Mucosa of descending colon (tissue), 3 donors: ENCODE results near the gene NACC2. TPM values are rescaled to one million over a fixed set of nuclear protein-coding genes. Genes with fewer than 3 reads are reported as not detected.

Experiments
- ATAC-seq: fragments of 200-7000 bp; cut with Tn5 transposase; one replicate; pipeline ENCODE4 v1.9.1; 2020; ENCODE audit warnings: mild to moderate bottlenecking, moderate library complexity
- DNase-seq, 3 donors: peaks; one replicate each; pipeline ENCODE4 v3.0.0-alpha.2; 2020
- H3K36me3 ChIP-seq: fragments of 200-600 bp; one replicate; pipeline ENCODE4 v1.8.0; 2021; ENCODE audit warnings: low read depth, mild to moderate bottlenecking
- H3K4me1 ChIP-seq: fragments of 200-600 bp; one replicate; pipeline ENCODE4 v1.8.0; 2021; ENCODE audit warnings: low read depth, mild to moderate bottlenecking
- H3K4me3 ChIP-seq: fragments of 200-600 bp; one replicate; pipeline ENCODE4 v1.8.0; 2021; ENCODE audit warnings: mild to moderate bottlenecking
- H3K9me3 ChIP-seq: fragments of 200-600 bp; one replicate; pipeline ENCODE4 v1.8.0; 2021; ENCODE audit warnings: mild to moderate bottlenecking
- CTCF ChIP-seq: fragments of 200-600 bp; IDR thresholded peaks from one replicate; pipeline ENCODE4 v1.8.0; 2022; ENCODE audit warnings: antibody characterized with exemption, mild to moderate bottlenecking
- intact Hi-C, 2 donors: fragments of 100-400 bp; cut with DNase I in 1 of 2; cut with micrococcal nuclease in 1 of 2; formaldehyde crosslinking; loops; one replicate each; pipeline versions ENCODE4 v1.11.0 to v1.11.1; 2022; cut with DNase I, micrococcal nuclease
- total RNA-seq, 3 donors: library from RNA; stranded (reverse); fragmentation: NEBNext Ultra II Directional in 2 of 3; extraction: Animal tissue kit (Norgen Biotek cat#: 25700) in 2 of 3; gene quantifications; one replicate each; pipeline versions ENCODE4 v1.2.1 to v1.2.4, GENCODE V29; 2021 to 2023
- donor health status: DM: no; HTN: no; CAD: no; lungs with moderate emphysema.
- donor health status: DM: no; HTN: no; CAD: no.
- donor health status: DM: no; HTN: yes; CAD: no.

Gene NACC2
- total RNA-seq, 3 donors from 2014 or later = 15.9 to 81.3 (median 22.1) TPM

- intact Hi-C loops = no loop called here
- H3K4me1 ChIP-seq = no peaks in the 10 kb centered on the region
- TF ChIP-seq CTCF = no peak
- H3K36me3 ChIP-seq = no peaks in the 10 kb centered on the region
- H3K9me3 ChIP-seq = no peaks in the 10 kb centered on the region
- no peak overlapping the region for H3K4me3 ChIP-seq
- ATAC-seq (no peak), DNase-seq (no peak)
Measured at GRCh38 chr9:136026266-136026942, 68.7 kb downstream of the NACC2 start.

DNA sequence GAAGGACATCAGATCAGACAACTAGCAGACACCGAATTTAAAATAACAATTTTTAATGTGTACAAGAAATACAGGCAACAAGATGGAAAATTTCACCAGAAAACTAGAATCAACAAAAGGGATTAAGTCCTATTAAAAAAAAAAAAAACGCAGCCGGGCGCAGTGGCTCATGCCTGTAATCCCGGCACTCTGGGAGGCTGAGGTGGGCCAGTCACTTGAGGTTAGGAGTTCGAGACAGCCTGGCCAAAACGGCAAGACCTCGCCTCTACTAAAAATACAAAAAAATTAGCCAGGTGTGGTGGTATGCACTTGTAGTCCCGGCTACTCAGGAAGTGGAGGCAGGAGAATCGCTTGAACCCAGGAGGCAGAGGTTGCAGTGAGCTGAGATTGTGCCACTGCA is 69.6 kb downstream of the NACC2 start:
- no peak overlapping the region for H3K4me3 ChIP-seq
- no peak for ATAC-seq
- intact Hi-C loops = no loop called here
- no peaks in the 10 kb centered on the region for H3K4me1 ChIP-seq
- no peaks in the 10 kb centered on the region for H3K9me3 ChIP-seq
- DNase-seq = no peak
- TF ChIP-seq CTCF = no peak
- H3K36me3 ChIP-seq = no peaks in the 10 kb centered on the region

DNA sequence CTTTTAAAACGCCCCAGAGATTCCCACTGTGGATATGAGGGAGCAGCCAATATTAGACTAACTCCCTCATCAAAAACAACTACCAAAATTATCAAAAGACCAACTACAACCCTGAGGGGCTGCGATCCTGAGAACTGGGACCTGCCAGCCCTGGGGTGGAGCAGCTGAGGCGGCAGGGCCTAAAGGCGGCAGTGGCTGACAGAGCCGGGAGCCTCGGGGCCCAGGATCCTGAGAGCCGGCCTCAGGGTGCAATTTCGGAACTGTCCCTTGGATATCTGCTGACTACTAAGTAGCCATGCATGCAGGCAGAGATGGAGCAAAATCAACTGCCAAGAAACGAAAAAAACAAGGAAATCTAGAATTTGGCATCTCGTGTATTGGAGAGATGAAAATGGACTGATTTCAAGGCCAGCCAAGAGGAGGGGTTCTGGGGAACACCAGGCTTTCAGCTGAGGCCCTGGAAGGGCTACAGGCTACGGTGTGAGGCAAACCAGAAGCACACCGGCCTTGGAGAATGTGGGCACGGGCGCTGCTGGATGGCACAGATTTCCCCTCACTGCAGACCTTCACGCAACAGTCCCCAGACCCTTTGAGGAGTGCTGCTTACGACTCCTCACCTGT is 70.3 kb downstream of the NACC2 start:
- no peaks in the 10 kb centered on the region for H3K36me3 ChIP-seq
- no peak overlapping the region for H3K4me3 ChIP-seq
- intact Hi-C loops = no loop called here
- DNase-seq (no peak), ATAC-seq (no peak)
- H3K4me1 ChIP-seq = no peaks in the 10 kb centered on the region
- no peak for TF ChIP-seq CTCF
- no peaks in the 10 kb centered on the region for H3K9me3 ChIP-seq

- H3K4me3 ChIP-seq = no peak overlapping the region
- TF ChIP-seq CTCF = no peak
- DNase-seq (no peak), ATAC-seq (no peak)
- intact Hi-C loops = no loop called here
- no peaks in the 10 kb centered on the region for H3K36me3 ChIP-seq
- H3K9me3 ChIP-seq = no peaks in the 10 kb centered on the region
- no peaks in the 10 kb centered on the region for H3K4me1 ChIP-seq
Measured at GRCh38 chr9:136024286-136024685, 70.8 kb downstream of the NACC2 start.

- Histone ChIP-seq H3K36me3 (no peaks in the 10 kb centered on the region), H3K9me3 (no peaks in the 10 kb centered on the region), H3K4me3 (no peak overlapping the region), H3K4me1 (no peaks in the 10 kb centered on the region)
- peak; percentile 43 for ATAC-seq
- TF ChIP-seq CTCF = no peak
- intact Hi-C loops = no loop called here
- peak in 2 of 3 donors; percentile 40 to 53 for DNase-seq
Measured at GRCh38 chr9:136023410-136024225, 71.5 kb downstream of the NACC2 start.
